ENCODE measurements around the gene GALNT18. TPM values are rescaled to one million over a fixed set of nuclear protein-coding genes. Genes with fewer than 3 reads are reported as not detected.

The GALNT18 gene
- total RNA-seq, 4 donors from 2014 or later = 3.5 to 31.4 (median 11.1) TPM

GRCh38 chr11:11403763-11404725, 217.8 kb downstream of the GALNT18 start:
- DNase-seq = no peak

GRCh38 chr11:11401960-11402535, 219.8 kb downstream of the GALNT18 start:
- Histone ChIP-seq H3K27ac (no peak overlapping the region), H3K4me3 (no peak overlapping the region)
- TF ChIP-seq POLR2A (IDR thresholded peaks at IDR 0.05) (no peak), CTCF (IDR thresholded peaks at IDR 0.05) (no peak)

More at GRCh38 chr11:11403763-11404725, 217.8 kb downstream of the GALNT18 start:
- Histone ChIP-seq H3K27ac (no peak overlapping the region), H3K36me3 (no peaks in the 10 kb centered on the region), H3K9me3 (no peaks in the 10 kb centered on the region), H3K4me1 (peaks cover 0 to 27% (median 0%) of the 10 kb centered on the region in 4 donors), H3K27me3 (no peaks in the 10 kb centered on the region), H3K4me3 (no peak overlapping the region)
- TF ChIP-seq POLR2A (IDR thresholded peaks at IDR 0.05) (no peak), CTCF (IDR thresholded peaks at IDR 0.05) (no peak)

GRCh38 chr11:11400635-11401232, 221.1 kb downstream of the GALNT18 start:
- Histone ChIP-seq H3K9me3 (no peaks in the 10 kb centered on the region), H3K4me3 (no peak overlapping the region), H3K36me3 (no peaks in the 10 kb centered on the region), H3K27me3 (no peaks in the 10 kb centered on the region), H3K27ac (no peak overlapping the region), H3K4me1 (peaks cover 0 to 6% (median 0%) of the 10 kb centered on the region in 4 donors)
- no peak for TF ChIP-seq POLR2A (IDR thresholded peaks at IDR 0.05)
- peak in 2 of 6 experiments; percentile 21 to 22 for TF ChIP-seq CTCF (IDR thresholded peaks at IDR 0.05)
- no peak for DNase-seq

More at GRCh38 chr11:11401960-11402535, 219.8 kb downstream of the GALNT18 start:
- Histone ChIP-seq H3K36me3 (no peaks in the 10 kb centered on the region), H3K4me1 (peaks cover 0 to 12% (median 0%) of the 10 kb centered on the region in 4 donors), H3K27me3 (no peaks in the 10 kb centered on the region), H3K9me3 (no peaks in the 10 kb centered on the region)
- DNase-seq = no peak

- peaks cover 0 to 6% (median 0%) of the 10 kb centered on the region in 4 donors for H3K4me1 ChIP-seq
- DNase-seq = no peak
- TF ChIP-seq POLR2A (IDR thresholded peaks at IDR 0.05) (no peak), CTCF (IDR thresholded peaks at IDR 0.05) (no peak)
- no peaks in the 10 kb centered on the region for H3K9me3 ChIP-seq
- no peaks in the 10 kb centered on the region for H3K27me3 ChIP-seq
- H3K4me3 ChIP-seq = no peak overlapping the region
- no peak overlapping the region for H3K27ac ChIP-seq
- H3K36me3 ChIP-seq = no peaks in the 10 kb centered on the region
These were observed 221.7 kb downstream of the GALNT18 start for GRCh38 chr11:11400121-11400520.

DNA sequence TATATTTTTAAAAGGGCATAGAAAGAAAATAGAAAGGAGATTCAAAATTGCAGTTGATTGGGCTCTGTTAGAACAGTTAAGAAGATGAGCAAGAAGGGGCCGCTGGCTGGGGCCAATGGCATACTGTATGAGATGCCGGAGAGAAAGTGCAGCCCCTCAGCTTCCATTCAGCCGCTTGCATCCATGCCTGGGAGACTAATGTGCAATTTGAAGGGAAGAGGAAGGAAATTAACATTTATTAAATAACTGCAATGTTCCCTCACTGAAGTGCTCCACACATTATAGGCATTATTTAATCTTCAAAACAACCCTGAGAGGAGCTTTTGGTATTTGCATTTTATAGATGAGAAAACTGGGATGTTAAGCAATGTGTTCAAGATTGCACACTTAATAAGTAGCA, 224.0 kb downstream of the GALNT18 start:
- no peaks in the 10 kb centered on the region for H3K9me3 ChIP-seq
- H3K4me3 ChIP-seq = no peak overlapping the region
- H3K27ac ChIP-seq = no peak overlapping the region
- TF ChIP-seq CTCF (IDR thresholded peaks at IDR 0.05) (no peak), POLR2A (IDR thresholded peaks at IDR 0.05) (no peak)
- no peak for DNase-seq
- H3K27me3 ChIP-seq = no peaks in the 10 kb centered on the region
- no peaks in the 10 kb centered on the region for H3K4me1 ChIP-seq
- H3K36me3 ChIP-seq = no peaks in the 10 kb centered on the region
